Measurements from ENCODE around the gene ZNF774.
"Not testable (repeated sequence)": the region's sequence is repeated elsewhere in the genome, so short reads cannot be mapped to it uniquely, and the experiment has no call there.

Gene ZNF774

DNA sequence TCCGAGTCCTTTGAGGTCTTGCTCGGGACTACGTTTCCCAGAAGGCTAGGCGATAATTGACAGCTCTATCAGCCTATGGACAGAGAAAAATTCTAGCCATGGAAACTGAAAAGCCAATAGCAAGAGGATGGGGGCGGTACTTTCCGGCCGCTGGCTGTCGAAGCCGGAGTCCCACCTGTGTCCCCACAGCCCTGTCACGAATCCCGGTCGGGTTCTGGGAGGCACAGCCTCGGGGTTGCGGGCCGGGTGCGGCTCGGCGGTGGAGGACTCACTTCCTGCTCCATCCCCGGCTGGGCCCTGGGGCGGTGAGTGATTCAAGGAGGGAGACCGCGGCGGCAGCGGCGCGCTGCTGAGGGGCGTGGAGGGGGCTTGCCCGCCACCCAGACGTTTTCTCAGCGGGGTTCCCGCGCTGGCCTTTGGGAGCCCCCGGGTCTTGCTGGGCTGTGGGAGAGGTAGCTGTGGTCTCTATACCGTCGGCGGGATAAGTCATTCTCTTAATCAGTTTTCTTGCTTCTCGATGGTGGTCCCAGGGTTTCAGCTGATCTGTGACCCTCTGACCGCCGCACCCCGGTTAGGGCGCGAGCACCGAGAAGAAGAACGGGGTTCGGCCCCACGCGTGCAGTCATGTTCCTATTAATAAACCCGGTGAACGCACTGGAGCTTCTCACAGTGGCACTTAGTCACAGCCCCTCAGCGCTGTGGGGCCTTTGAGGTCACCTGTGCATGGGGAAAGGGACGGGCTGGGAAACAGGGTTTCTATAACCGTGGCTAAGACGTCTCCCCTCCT, at the start of gene ZNF774:
Gene ZNF774 (plus strand): TSS at position 178 of the 787 bp plus-strand sequence. CDS start 2,377 bp downstream, outside the sequence.
- DNase-seq, result peak; percentile 91

GRCh38 chr15:90305355-90305754, 46.7 kb upstream of the ZNF774 start:
- not testable (repeated sequence) for DNase-seq

DNA sequence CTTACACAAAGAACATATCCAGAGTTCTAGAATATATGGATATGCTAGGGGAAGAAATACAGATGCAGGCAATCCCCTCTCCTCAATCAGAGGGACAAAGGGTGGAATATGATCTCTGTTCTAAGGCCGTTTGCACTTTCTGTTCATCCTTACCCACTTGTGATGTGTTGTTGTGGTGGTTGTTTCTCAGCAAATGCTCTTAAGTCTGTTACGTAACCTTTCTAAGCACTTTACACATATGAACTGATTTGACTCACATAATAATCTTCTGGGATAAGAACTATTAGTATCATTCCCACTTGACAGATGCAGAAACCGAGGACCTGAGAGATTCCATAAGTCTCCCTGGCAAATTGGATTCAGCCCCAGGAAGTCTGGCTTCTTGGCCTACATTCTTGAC, 46.2 kb upstream of the ZNF774 start:
- DNase-seq, result no peak

DNA sequence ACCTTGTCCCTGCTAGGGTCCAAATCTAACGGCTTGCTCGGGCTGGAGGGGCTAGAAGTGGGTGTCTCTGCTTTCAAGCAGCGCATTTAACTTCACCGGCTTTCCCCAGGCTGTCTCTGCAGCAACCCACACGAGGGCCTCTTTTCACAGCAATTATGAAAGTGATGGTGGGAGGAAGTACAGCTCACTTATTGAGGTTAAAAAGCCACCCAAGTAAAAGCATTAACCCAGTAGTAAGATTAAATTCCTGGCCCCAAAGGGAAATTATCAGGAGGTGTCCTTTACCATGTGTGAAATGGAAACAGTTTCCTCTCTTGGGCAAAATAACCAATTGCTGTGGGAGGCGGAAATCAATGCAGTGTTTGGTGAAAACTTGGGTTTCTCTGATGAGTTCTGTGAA, 45.5 kb upstream of the ZNF774 start:
- peak; percentile 58 for DNase-seq

DNA sequence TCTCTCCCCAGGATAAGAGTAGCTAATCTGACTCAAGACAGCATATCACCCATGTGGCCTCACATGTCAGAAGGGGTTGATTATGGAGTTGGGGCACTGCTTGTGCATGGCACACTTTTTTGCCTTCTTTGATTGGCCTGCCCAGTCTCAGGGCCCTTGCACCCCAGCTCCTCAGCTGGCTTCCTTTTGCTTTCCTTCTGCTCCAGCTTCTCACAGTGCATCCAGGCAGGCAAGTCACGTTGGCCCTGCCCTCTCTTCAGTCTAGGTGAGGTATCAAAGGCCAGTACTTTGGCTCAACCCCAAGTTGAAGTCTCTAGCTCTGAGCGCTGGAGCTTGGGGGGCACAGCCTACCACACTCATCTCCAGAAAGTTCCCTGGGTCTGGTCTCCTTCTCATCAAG, 44.4 kb upstream of the ZNF774 start:
- DNase-seq, result no peak

GRCh38 chr15:90309020-90309419, 43.1 kb upstream of the ZNF774 start:
- DNase-seq, result no peak

DNA sequence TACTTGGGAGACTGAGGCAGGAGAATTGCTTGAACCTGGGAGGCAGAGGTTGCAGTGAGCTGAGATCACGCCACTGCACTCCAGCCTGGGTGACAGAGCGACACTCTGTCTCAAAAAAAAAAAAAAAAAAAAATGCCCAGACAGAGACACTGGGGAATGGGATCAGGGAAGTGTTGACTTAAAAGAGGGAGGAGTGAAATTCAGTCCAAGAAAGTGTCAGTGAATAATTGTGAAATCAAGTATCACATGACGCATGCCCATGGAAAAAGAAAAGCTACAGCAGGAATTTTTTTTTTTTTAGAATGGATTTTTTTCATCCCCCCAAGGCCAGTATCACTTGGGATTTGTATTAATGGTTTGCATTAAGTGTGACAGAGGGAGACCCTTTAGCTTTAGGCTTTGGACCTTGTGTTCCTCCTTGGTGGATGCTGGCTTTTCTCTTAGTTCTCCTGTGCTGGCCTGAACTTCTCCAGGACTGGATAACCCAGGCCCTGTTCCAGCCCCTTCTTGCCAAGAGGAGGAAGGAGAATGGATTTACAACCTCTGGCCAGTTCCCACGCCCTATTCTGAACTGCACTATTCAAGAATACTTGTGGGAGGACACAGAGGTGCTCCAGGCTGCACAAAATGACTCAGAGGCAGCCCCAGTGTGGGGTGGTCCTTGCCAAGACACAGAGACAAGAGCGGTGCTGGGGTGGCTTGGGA, 36.7 kb upstream of the ZNF774 start:
- no peak for DNase-seq

DNA sequence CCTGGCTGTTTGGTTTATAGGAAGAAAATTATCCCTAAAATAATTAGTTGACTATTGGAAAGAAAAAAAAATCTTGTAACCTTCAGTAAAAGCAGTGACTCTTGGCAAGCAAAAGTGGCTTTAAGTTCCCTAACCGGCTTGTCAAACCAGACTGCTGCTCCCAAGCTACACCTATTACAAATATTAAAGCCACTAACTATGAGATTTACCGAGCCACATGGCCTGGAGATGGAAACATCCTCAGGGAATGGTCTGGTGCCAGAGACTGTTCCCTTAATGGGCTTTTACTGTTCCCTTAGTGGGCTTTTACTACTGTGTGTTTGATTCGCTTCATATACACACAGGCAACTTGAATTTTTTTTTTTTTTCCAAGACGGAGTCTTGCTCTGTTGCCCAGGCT, 35.9 kb upstream of the ZNF774 start:
- DNase-seq, result no peak

- DNase-seq, result no peak
These were observed 33.5 kb upstream of the ZNF774 start for GRCh38 chr15:90318591-90318990.

GRCh38 chr15:90320062-90320884, 31.8 kb upstream of the ZNF774 start:
- peak; percentile 70 for DNase-seq

DNA sequence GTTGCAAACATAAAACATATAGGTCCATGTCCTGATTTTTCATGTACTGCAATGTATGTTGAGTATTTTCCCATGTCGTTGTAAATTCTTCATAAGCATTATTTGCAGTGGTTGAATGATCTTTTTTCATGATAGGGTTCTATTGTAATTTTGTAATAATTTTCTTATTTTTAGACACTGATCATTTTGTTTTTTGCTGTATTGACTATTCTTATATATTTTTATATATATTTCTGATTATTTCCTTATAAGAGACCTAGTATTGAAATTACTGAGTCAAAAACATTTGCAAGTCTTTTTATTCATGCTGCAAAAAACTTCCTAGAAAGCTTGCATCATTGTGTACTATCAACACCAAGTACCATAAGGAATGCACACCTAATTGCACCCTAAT, 31.2 kb upstream of the ZNF774 start:
- DNase-seq, result no peak

DNA sequence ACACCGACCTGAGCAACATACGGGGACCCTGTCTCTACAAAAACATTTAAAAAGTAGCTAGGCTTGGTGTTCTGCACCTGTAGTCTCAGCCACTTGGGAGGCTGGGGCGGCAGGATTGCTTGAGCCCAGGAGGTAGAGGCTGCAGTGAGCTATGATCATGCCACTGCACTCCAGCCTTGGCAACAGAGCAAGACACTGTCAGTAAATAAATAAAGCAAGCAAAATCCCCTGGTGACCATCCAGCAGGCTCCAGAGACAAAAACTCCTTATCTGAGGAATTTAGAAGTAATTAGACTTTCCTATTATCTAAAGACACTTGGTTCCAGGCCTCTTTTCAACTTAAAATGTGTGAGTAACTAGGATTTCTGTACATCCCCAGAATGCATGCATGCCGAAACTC, 29.5 kb upstream of the ZNF774 start:
- no peak for DNase-seq

GRCh38 chr15:90325726-90326125, 26.4 kb upstream of the ZNF774 start:
- no peak for DNase-seq

- DNase-seq, result no peak
These were observed 25.6 kb upstream of the ZNF774 start for GRCh38 chr15:90326441-90326840.

- DNase-seq, result no peak
These were observed 24.8 kb upstream of the ZNF774 start for GRCh38 chr15:90327311-90327710.

DNA sequence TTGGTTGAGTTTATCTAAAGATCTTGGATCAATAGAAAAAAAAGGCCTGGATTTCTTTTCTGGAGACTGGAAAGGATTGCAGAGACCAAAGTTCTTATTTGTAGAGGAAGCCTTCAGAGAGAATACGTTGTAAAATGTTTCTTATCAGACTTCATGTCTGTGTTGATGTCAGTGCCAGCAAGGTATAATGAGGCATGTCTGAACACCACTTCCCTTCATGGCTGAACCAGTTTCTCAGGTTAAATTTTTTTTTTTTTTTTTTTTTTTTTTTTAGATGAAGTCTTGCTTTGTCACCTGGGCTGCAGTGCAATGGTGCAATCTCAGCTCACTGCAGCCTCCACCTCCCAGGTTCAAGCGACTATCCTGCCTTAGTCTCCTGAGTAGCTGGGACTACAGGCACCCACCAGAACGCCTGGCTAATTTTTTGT, 17.8 kb upstream of the ZNF774 start:
- no peak for DNase-seq

DNA sequence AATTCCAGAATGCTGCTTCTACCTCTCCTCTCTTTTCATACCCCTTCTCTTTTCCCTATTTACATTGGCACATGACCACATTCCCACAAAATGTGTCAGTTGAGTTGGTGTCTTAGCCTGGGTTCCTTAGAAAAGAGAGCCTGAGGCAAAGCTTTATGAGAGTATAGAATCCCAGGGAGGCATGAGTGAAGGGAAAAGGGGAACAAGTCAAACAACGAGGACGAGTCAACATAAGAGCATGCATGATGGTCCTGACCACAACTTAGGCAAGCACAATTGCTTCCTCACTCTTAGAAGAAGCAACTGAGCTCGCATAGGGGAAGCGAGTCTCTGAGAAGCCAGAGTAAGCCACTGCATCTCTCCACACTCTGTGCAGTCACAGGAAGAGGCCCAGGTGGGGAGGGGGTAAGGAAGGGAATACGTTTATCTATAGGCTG, 15.4 kb upstream of the ZNF774 start:
- no peak for DNase-seq

DNA sequence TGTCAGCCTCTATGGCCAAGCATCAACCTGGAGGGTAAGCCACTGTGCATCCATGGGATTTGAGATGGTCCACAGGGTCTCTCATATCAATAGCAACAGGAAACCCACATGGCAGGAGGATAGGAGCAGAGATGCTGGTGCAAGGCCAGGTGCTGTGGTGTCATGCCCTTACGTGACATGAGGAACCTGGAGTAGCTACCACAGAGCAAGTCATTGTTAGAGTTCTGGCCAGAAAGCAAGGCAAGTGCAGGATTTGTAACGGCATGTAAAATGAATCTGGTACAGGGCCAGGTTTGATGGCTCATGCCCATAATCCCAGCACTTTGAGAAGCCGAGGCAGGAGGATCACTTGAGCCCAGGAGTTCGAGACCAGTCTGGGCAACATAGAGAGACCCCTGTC, 14.8 kb upstream of the ZNF774 start:
- no peak for DNase-seq

GRCh38 chr15:90338532-90338931, 13.6 kb upstream of the ZNF774 start:
- no peak for DNase-seq

DNA sequence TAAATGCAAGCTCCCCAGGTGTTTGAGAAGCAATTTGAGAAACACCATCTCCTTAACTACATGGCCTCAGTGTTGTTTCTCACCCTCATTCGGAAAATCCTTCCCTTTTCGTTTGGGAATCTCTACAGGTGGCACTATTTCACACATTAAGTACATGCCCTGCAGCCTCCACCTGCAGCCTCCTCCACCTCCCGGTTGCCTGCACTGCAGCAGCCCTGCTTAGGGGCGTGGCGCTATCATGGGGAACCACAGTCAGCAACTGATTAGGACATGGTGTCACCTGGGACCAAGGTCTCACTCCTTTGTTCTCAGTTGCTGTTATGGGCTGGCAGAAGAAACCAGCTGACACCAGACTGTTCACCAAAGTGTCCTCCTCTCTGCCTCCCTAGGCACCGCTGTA, 11.7 kb upstream of the ZNF774 start:
- DNase-seq, result no peak

DNA sequence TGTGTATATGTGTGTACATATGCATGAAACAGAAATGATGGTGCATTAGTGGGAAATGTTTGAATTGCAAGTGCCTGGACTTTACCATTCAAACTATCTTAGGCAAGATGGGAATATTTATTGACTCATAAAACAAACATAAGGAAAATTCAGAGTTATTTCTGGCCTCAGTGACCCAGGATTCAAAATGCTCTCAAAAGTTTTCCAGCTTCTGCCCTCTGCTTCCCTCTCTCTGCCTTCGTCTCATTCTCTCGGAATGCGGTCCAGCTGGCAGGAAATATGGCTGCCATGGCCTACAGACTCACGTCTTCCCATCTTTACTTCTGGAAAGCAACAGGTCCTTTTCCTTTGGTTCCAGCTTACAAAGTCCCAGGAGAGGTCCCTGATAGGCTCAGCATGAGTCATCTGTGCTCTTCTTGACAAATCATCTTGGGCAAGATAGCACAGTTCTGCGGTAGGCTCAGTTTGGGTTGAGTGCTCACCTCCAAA, 8.7 kb upstream of the ZNF774 start:
- no peak for DNase-seq

GRCh38 chr15:90344662-90345061, 7.4 kb upstream of the ZNF774 start:
- DNase-seq, result no peak

GRCh38 chr15:90345857-90346256, 6.2 kb upstream of the ZNF774 start:
- no peak for DNase-seq
